Measurements from ENCODE around the gene HOXB9.

Gene HOXB9

GRCh38 chr17:48576479-48577309, 49.5 kb downstream of the HOXB9 start:
- Histone ChIP-seq H3K27ac (ENCODE audit: low read depth, low read length, severe bottlenecking) (peak overlapping the region; percentile 55), H3K4me3 (ENCODE audit: extremely low read depth, insufficient read depth, low read length, poor library complexity, severe bottlenecking) (peak overlapping the region; percentile 35), H3K9me3 (ENCODE audit: control insufficient read depth, low read length) (no peaks in the 10 kb centered on the region), H3K36me3 (ENCODE audit: control insufficient read depth, insufficient read depth, low read length) (no peaks in the 10 kb centered on the region), H3K4me1 (ENCODE audit: control insufficient read depth, insufficient read depth, low read length, poor library complexity, severe bottlenecking) (peaks cover 21% of the 10 kb centered on the region)
- 3 to 6% methylated on average over 12 to 16 of the region's 43 CpGs for WGBS, 2 experiments (ENCODE audit: insufficient coverage in 2 of 2)

GRCh38 chr17:48575673-48576478, 50.3 kb downstream of the HOXB9 start:
- Histone ChIP-seq H3K36me3 (ENCODE audit: control insufficient read depth, insufficient read depth, low read length) (no peaks in the 10 kb centered on the region), H3K4me1 (ENCODE audit: control insufficient read depth, insufficient read depth, low read length, poor library complexity, severe bottlenecking) (peaks cover 28% of the 10 kb centered on the region), H3K9me3 (ENCODE audit: control insufficient read depth, low read length) (no peaks in the 10 kb centered on the region), H3K27ac (ENCODE audit: low read depth, low read length, severe bottlenecking) (peak overlapping the region; percentile 26), H3K4me3 (ENCODE audit: extremely low read depth, insufficient read depth, low read length, poor library complexity, severe bottlenecking) (peak overlapping the region; percentile 35)
- 0 to 8% methylated on average over 8 to 17 of the region's 22 CpGs for WGBS, 2 experiments (ENCODE audit: insufficient coverage in 2 of 2)

- Histone ChIP-seq H3K36me3 (ENCODE audit: control insufficient read depth, insufficient read depth, low read length) (no peaks in the 10 kb centered on the region), H3K4me1 (ENCODE audit: control insufficient read depth, insufficient read depth, low read length, poor library complexity, severe bottlenecking) (peaks cover 34% of the 10 kb centered on the region), H3K4me3 (ENCODE audit: extremely low read depth, insufficient read depth, low read length, poor library complexity, severe bottlenecking) (no peak overlapping the region), H3K9me3 (ENCODE audit: control insufficient read depth, low read length) (no peaks in the 10 kb centered on the region), H3K27ac (ENCODE audit: low read depth, low read length, severe bottlenecking) (no peak overlapping the region)
- WGBS, 2 experiments (ENCODE audit: insufficient coverage in 2 of 2): 25% methylated on average over 5 to 6 of the region's 7 CpGs
Measured at GRCh38 chr17:48575066-48575582, 51.0 kb downstream of the HOXB9 start.

GRCh38 chr17:48574505-48575065, 51.6 kb downstream of the HOXB9 start:
- peak overlapping the region; percentile 60 for H3K27ac ChIP-seq (ENCODE audit: low read depth, low read length, severe bottlenecking)

GRCh38 chr17:48571826-48572417, 54.2 kb downstream of the HOXB9 start:
- 33% methylated on average over 1 of the region's 1 CpG; no CpG with 5 or more reads in 1 of the 2 experiments for WGBS, 2 experiments (ENCODE audit: insufficient coverage in 2 of 2)
- H3K27ac ChIP-seq (ENCODE audit: low read depth, low read length, severe bottlenecking): peak overlapping the region; percentile 90
- H3K4me3 ChIP-seq (ENCODE audit: extremely low read depth, insufficient read depth, low read length, poor library complexity, severe bottlenecking): no peak overlapping the region
- H3K9me3 ChIP-seq (ENCODE audit: control insufficient read depth, low read length): no peaks in the 10 kb centered on the region
- H3K36me3 ChIP-seq (ENCODE audit: control insufficient read depth, insufficient read depth, low read length): no peaks in the 10 kb centered on the region
- peaks cover 35% of the 10 kb centered on the region for H3K4me1 ChIP-seq (ENCODE audit: control insufficient read depth, insufficient read depth, low read length, poor library complexity, severe bottlenecking)

More at GRCh38 chr17:48574505-48575065, 51.6 kb downstream of the HOXB9 start:
- WGBS, 2 experiments (ENCODE audit: insufficient coverage in 2 of 2): 12 to 14% methylated on average over 5 to 7 of the region's 8 CpGs
- Histone ChIP-seq H3K9me3 (ENCODE audit: control insufficient read depth, low read length) (no peaks in the 10 kb centered on the region), H3K4me1 (ENCODE audit: control insufficient read depth, insufficient read depth, low read length, poor library complexity, severe bottlenecking) (peaks cover 39% of the 10 kb centered on the region), H3K36me3 (ENCODE audit: control insufficient read depth, insufficient read depth, low read length) (no peaks in the 10 kb centered on the region), H3K4me3 (ENCODE audit: extremely low read depth, insufficient read depth, low read length, poor library complexity, severe bottlenecking) (no peak overlapping the region)
